GM19328 (cell line): Measurements from ENCODE around the gene SCGB3A1.

ENCODE experiments used
- ATAC-seq: cut with Tn5 transposase; IDR thresholded peaks from one replicate; pipeline ENCODE4 v1.9.1; 2021; ENCODE audit warnings: mild to moderate bottlenecking, moderate library complexity; ENCODE audit not compliant: unreplicated experiment

Gene SCGB3A1

DNA sequence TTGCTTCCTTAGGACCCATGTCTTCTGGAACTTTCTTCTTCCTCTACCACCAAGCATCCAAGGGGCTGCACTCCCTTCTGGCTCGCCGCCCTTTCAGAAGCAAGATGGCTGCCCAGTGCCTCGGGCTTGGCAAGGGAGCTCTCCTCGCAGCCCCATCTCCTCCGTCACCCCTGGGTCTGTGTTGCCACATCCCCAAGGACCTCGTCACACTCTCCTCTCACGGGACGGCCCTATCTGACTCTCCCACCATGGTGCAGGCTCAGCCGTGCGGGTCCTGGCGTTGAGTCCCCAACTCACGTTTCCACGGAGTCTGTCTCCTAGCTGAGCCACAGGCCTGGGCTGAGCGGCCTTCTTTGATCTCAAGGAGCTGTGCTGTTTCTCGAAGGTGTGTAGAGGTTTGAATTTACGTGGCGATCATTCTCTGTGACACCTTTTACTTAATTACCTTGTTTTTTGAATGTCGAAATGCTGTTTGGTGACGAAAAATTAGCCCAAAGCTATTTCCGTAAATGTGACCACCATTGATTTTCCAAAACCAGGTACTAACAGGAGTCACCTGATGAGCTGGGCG lies 15.0 kb upstream of the SCGB3A1 start:
- ATAC-seq, result no peak

- no peak for ATAC-seq
Observed at GRCh38 chr5:180605554-180606214, 14.4 kb upstream of the SCGB3A1 start.

- ATAC-seq, result no peak
Observed at GRCh38 chr5:180604271-180604670, 13.0 kb upstream of the SCGB3A1 start.

GRCh38 chr5:180603076-180603594 lies 11.8 kb upstream of the SCGB3A1 start:
- no peak for ATAC-seq

GRCh38 chr5:180602481-180603075 lies 11.3 kb upstream of the SCGB3A1 start:
- ATAC-seq, result no peak

- no peak for ATAC-seq
Observed at GRCh38 chr5:180601591-180602480, 10.5 kb upstream of the SCGB3A1 start.

- no peak for ATAC-seq
Observed at GRCh38 chr5:180600554-180601041, 9.3 kb upstream of the SCGB3A1 start.

- no peak for ATAC-seq
Observed at GRCh38 chr5:180599981-180600553, 8.8 kb upstream of the SCGB3A1 start.

DNA sequence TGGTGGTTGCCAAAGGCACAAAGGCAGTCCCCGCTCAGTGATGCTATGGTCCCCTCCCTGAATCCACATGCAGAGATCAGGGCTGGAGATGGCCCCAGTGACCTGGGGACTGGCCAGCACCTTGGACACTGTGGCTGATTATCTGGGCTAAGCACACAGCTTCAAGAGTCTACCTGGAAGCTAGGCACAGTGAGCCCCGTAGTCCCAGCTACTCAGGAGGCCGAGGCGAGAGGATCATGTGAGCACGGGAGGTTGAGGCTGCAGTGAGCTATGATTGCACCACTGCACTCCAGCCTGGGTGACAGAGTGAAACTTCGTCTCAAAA lies 8.3 kb upstream of the SCGB3A1 start:
- no peak for ATAC-seq

DNA sequence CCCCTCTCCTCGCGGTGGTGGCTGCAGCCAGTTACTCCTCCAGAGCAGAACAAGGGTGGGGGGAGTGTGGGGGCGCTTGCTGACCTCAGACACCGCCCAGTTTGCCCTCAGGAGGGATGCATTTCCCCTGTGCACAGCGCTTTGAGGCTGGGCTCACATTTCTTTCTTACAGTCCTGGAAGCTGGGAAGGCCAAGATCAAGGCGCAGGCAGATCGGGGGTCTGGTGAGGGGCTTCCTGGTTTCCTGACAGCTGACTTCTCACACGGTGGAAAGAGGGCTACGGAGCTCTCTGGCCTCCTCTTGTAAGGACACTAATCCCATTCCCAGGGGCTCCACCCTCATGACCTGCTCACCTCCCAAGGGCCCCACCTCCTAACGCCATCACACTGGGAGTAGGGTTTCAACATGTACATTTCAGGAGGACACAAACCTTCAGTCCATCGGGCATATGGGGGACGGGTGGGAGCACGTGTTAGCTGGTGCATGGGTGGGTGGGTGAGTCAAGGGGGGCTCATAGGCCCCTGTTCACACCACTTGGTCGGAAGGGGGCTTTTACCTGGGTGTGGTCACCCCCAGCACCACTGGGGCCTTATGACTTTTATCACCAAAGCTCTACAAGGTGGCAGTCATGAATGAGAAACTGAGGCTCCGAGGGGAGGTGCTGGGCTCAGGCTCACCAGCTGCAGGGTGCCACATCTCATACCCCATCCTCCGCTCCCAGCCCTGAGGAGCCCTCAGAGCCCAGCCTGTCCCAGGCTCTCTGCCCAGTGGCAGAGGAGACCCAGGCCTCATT lies 7.7 kb upstream of the SCGB3A1 start:
- no peak for ATAC-seq

DNA sequence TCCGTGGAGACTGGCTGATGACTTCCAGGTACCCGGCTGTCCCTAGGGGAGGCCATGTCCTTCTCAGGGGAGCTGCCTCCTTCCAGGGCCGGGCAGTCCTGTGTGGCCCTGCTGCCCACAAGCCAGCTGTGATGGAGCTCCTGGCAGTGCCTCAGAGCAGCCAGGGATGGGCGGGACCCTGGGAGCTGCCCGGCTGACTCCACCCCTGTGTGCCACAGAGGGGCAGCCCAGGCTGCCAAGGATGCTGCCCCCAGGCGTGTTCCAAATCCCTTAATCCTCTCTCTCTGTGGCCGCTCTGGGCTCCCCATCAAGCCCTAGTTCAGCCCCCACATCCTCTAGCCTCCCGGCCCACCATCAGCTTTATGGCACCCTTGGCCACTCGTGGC lies 7.0 kb upstream of the SCGB3A1 start:
- ATAC-seq, result no peak

DNA sequence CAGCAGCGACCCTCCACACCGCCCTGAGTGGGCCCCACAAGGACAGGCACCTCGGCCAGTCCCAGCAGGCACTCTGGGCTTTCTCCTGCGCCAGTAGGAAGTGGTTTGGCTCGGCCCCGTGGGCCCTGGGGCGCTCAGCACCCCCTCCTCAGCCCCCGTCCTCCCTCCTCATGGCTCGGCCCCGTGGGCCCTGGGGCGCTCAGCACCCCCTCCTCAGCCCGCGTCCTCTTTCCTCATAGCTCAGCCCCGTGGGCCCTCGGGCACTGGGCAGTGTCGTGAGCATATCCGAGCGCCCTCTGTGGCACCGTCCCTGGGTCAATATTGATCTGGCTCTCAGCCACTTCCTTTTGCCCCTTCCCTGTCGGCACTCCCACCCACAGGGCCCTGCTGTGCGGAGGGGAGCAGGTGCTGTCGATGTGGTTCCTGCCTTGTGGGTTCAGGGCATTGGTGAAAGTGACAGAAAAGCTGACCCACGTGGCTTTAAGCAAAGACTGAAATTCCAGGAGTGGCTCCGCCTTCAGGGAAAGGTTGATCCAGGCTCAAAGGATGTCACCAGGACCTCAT lies 5.5 kb upstream of the SCGB3A1 start:
- no peak for ATAC-seq

DNA sequence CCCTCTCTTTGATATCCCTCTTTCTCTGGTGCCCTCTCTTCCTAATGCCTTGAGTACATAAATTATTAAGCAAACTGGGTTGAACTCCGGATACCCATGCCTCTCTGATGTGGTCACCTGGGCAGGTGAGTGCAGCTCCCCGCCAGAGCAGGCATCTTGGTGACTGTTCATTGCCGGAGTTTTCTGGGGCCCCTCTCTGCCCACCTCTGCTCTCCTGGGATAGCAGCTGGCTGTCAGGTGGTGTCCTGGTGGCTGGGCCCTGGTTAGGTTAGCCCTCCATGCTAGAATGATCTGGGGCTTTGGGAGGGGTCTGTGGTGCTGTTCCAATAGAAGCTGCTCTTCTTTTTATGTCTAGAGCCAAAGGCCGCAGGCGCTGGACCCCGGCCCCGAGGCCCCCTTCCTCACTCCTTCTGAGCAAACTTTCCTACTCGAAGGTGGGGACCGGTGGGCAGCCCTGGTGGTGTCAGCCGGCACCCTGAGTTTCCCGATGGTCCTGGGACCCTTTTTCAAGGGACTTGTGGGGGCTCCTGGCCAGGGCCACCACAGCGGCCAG lies 4.9 kb upstream of the SCGB3A1 start:
- no peak for ATAC-seq

DNA sequence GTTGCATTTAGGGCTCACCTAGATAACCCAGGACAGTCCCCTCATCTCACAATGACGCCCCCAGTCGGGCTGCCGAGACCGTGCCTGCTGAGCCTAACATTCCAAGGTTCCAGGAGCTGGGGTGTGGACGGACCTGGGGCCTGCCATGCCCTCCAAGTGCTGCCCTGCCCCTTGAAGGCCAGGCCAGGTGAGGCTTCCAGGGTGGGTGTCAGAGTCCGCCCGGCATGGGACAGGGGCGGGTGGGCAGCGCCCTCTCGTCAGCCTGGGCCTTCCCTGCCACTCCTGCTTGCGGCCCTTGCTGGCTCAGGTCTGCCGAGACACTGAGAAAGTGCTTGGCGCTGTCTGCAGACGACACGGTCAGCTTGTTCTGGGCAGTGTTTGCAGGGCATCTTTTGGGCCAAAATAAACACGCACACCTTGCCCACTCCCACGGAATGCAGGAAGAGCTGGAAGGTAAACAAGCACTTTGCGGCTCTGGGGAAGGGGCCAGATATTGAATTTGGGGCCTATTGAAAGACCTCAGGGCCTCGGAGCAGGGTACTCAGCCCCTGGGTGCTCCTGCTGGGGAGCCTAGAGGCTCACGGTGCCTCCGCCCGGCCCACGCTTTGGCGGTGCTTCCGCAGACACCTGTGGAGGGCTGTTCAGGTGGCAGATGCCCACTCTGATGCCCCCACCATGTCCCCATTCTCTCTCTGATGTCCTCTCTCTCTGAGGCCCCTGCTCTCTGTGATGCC lies 4.2 kb upstream of the SCGB3A1 start:
- no peak for ATAC-seq

DNA sequence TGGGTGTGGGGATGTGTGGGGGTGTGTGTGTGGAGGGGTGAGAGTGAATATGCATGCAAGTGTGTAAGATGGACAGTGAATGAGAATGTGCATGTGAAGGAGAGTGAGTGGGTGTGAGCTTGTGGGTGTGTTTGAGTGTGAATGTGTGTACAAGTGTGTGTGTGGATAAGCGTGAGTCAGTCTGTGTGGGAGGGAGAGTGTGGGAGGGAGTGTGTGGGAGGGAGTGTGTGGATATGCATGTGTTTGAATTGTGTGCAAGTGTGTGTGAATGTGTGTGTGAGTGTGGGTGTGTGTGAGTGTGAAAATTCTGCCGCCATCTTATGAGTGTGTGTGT lies 3.7 kb upstream of the SCGB3A1 start:
- no peak for ATAC-seq

- no peak for ATAC-seq
Observed at GRCh38 chr5:180594311-180595045, 3.2 kb upstream of the SCGB3A1 start.

- no peak for ATAC-seq
Observed at GRCh38 chr5:180593446-180594206, 2.3 kb upstream of the SCGB3A1 start.

- no peak for ATAC-seq
Observed at GRCh38 chr5:180592176-180592575, 877 bp upstream of the SCGB3A1 start.
